Skeletal muscle tissue (tissue), 4 donors: ENCODE measurements around the gene NFATC1. TPM values are rescaled to one million over a fixed set of nuclear protein-coding genes. Genes with fewer than 3 reads are reported as not detected.
A peak's percentile ranks its signal among the peaks of the same experiment; 100 is the strongest.

Experiments
- H3K27ac ChIP-seq: one replicate; pipeline ENCODE4 v1.7.0; 2013; ENCODE audit warnings: mild to moderate bottlenecking, low read depth, low read length, inconsistent platforms
- H3K27me3 ChIP-seq, 3 donors: one replicate each; pipeline ENCODE4 v1.7.0; 2013; ENCODE audit warnings: low read length in 3 of 3; ENCODE audit not compliant: control insufficient read depth in 3 of 3, insufficient read depth in 3 of 3
- H3K36me3 ChIP-seq, 3 donors: one replicate each; pipeline ENCODE4 v1.7.0; 2013; ENCODE audit warnings: low read length in 3 of 3; ENCODE audit not compliant: control insufficient read depth in 3 of 3, insufficient read depth in 3 of 3
- H3K4me1 ChIP-seq, 3 donors: one replicate each; pipeline ENCODE4 v1.7.0; 2013; ENCODE audit warnings: low read length in 3 of 3, mild to moderate bottlenecking in 3 of 3; ENCODE audit not compliant: control insufficient read depth in 3 of 3, insufficient read depth in 3 of 3
- H3K4me3 ChIP-seq, 3 donors: one replicate each; pipeline ENCODE4 v1.7.0; 2013; ENCODE audit warnings: low read length in 3 of 3
- H3K9ac ChIP-seq, 3 donors: one replicate each; pipeline ENCODE4 v1.7.0; 2013; ENCODE audit warnings: low read length in 3 of 3, mild to moderate bottlenecking in 3 of 3, moderate library complexity in 2 of 3, low read depth in 1 of 3
- H3K9me3 ChIP-seq, 3 donors: one replicate each; pipeline ENCODE4 v1.7.0; 2013; ENCODE audit warnings: low read length in 3 of 3; ENCODE audit not compliant: control insufficient read depth in 3 of 3
- total RNA-seq: library from RNA; depleted of rRNA; stranded (reverse); fragments of >200 nt; gene quantifications from one replicate; pipeline ENCODE4 v1.2.3, GENCODE V29; 2014
- donor health status: Osteomylitis.

Gene NFATC1
- total RNA-seq, 1 donor from 2014 or later: 10.4 TPM

DNA sequence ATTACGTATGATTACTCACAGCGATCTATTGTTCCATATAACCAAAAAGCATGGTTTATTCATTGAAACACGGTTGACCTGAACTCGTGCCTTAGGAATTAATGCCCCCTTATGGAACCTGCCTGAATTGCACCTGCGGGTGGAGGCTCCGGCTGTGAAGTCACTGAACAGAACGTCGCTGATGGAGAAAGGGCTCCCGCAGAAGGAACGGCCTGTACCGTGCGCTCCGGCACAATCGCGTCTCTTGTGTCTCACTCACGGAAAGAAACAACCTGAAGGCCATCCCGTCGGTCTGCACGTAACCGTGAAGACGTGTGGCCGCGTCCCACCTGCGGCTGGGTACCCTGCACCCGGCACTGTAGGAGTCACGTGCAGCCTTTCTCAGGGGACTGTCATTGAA, 133.1 kb downstream of the NFATC1 start:
- Histone ChIP-seq H3K4me1 (peaks cover 10 to 13% (median 12%) of the 10 kb centered on the region in 3 donors), H3K4me3 (no peak overlapping the region), H3K36me3 (peaks cover 12 to 15% (median 12%) of the 10 kb centered on the region in 3 donors), H3K27ac (no peak overlapping the region), H3K27me3 (peaks cover 0 to 12% (median 9%) of the 10 kb centered on the region in 3 donors), H3K9ac (no peak overlapping the region), H3K9me3 (no peaks in the 10 kb centered on the region)

DNA sequence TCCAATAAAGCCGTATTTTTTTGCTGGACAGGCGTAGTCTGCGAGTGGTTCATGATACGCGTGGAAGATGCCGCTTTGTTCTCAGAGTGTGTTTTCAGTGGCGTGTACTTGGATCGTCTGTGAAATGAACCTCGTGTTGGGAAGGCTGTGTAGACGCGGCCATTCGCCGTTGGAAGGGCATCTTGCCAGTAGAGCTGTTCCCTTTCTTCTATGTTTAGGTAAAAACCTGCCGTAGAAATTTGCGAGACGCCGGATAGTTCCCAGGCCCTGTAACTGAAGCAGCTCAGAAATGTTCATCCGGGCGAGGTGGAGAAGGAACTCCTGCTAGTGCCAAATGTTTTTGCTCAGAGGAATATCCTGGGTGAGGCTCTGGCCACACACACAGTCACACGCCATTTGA, 133.6 kb downstream of the NFATC1 start:
- H3K4me3 ChIP-seq: no peak overlapping the region
- H3K9ac ChIP-seq: no peak overlapping the region
- H3K27me3 ChIP-seq: peaks cover 0 to 12% (median 9%) of the 10 kb centered on the region in 3 donors
- H3K27ac ChIP-seq: no peak overlapping the region
- H3K36me3 ChIP-seq: peaks cover 12 to 15% (median 12%) of the 10 kb centered on the region in 3 donors
- H3K4me1 ChIP-seq: peaks cover 10 to 13% (median 12%) of the 10 kb centered on the region in 3 donors
- no peaks in the 10 kb centered on the region for H3K9me3 ChIP-seq

DNA sequence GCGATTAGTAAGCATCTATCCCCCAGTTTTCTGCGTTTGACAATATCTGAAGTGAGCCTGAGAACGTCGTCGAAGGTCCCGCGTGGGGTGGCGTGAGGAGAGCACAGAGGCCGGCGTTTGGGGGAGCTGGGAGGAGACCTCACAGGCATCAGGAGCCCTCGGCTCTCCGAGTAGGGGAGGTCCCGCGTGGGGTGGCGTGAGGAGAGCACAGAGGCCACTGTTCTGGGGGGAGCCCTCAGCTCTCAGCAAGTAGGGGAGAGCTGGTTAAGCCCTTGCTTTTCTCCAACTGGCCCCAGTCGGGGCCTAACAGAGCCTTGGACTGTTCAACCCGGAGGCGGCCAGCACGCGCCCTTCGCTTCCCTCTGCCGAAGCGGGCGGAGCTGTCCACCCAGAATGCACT, 134.3 kb downstream of the NFATC1 start:
- peaks cover 0 to 12% (median 9%) of the 10 kb centered on the region in 3 donors for H3K27me3 ChIP-seq
- H3K4me1 ChIP-seq: peaks cover 10 to 13% (median 12%) of the 10 kb centered on the region in 3 donors
- H3K9me3 ChIP-seq: no peaks in the 10 kb centered on the region
- H3K27ac ChIP-seq: no peak overlapping the region
- H3K4me3 ChIP-seq: no peak overlapping the region
- H3K9ac ChIP-seq: no peak overlapping the region
- H3K36me3 ChIP-seq: peaks cover 12 to 15% (median 12%) of the 10 kb centered on the region in 3 donors

DNA sequence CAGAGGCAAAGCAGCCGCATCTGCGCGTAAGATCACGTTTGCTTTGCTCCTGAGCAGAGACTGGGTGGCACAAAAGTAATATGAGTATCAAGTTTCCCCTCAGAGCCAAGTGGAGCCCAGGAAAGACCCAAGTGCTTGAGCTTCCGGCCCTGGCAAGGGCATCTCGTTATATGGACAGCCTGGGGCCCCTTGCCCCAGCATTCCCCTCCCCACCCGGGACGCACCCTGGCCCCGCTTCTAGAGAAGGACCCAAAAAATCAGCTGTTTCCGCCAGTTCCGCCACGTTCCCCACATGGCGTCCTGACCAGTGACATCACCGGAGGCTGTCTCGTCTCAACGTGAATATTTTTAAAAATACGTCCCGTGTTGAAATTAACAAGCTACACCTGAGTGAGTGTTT, 135.1 kb downstream of the NFATC1 start:
- Histone ChIP-seq H3K36me3 (peaks cover 12 to 15% (median 12%) of the 10 kb centered on the region in 3 donors), H3K4me3 (no peak overlapping the region), H3K27ac (no peak overlapping the region), H3K4me1 (peaks cover 6 to 10% (median 7%) of the 10 kb centered on the region in 3 donors), H3K9ac (no peak overlapping the region), H3K9me3 (no peaks in the 10 kb centered on the region), H3K27me3 (peaks cover 0 to 12% (median 9%) of the 10 kb centered on the region in 3 donors)

DNA sequence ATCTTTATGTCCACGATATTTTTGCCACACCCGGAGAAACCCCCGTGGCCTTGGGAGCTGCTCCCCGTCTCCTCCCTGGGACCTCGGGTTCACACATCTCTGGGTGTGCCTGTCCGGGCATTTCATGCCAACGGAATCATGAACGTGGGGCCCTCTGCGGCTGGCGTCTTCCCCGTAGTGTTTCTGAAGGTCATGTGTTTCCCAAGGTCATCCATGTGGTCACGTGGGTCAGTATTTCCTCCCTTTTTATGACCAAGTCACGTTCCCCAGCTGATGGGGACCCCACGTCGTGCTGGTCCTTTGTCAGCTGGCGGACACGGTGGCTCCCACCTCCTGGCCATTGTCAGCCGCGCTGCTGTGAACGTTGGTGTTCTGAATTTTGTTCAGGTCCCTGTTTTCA, 135.7 kb downstream of the NFATC1 start:
- Histone ChIP-seq H3K36me3 (peaks cover 12 to 15% (median 12%) of the 10 kb centered on the region in 3 donors), H3K4me1 (peaks cover 0 to 5% (median 2%) of the 10 kb centered on the region in 3 donors), H3K9ac (no peak overlapping the region), H3K9me3 (no peaks in the 10 kb centered on the region), H3K4me3 (no peak overlapping the region), H3K27me3 (peaks cover 0 to 12% (median 9%) of the 10 kb centered on the region in 3 donors), H3K27ac (no peak overlapping the region)

DNA sequence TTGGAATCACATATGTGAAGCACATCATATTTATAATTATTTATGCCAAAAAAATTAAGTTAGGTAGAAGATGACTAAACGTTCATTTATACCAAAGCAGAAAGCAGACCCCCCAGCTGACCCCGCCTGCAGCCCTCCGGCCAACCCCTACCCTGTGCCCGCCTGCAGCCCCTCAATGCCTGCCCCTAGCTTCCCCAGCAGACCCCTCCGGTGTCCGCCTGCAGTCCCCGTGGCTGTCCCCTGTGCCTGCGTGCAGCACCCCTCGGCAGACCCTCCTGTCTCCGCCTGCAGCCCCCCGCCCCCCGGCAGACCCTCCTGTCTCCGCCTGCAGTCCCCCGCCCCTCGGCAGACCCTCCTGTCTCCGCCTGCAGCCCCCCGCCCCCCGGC, 136.2 kb downstream of the NFATC1 start:
- Histone ChIP-seq H3K27ac (no peak overlapping the region), H3K36me3 (peaks cover 12 to 15% (median 12%) of the 10 kb centered on the region in 3 donors), H3K4me3 (no peak overlapping the region), H3K9me3 (no peaks in the 10 kb centered on the region), H3K4me1 (peaks cover 0 to 4% (median 0%) of the 10 kb centered on the region in 3 donors), H3K9ac (no peak overlapping the region), H3K27me3 (peaks cover 0 to 12% (median 9%) of the 10 kb centered on the region in 3 donors)

DNA sequence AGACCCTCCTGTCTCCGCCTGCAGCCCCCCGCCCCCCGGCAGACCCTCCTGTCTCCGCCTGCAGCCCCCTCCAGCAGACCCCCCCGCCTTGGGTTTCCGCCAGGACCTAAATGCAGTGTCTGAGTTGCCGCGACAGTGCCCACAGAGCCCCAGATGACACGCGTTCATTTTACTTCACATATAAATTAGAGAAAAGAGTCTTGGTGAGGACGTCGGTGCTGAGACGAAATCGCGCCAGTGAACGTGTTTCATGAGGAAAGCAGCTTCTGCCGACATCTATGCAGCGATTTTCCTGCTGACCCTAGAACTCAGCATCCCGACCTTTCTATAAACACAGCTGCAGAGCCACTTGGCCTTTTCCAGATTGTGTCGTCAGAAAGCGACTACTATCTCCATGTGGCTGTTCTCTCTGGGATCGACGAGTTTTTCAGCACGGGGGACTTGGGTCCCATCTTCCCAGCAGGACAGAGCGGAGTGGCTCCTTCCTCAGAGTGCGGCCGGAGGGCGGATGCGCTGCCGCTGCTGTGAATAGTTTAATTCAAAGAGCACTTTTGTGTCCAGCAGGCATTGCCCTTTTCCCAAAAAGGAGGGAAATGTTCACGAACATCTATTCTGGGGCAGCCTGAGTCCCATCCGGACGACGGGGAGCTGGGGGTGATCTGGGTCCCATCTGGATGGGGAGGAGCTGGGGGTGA, 136.7 kb downstream of the NFATC1 start:
- Histone ChIP-seq H3K36me3 (peaks cover 9 to 15% (median 12%) of the 10 kb centered on the region in 3 donors), H3K27ac (no peak overlapping the region), H3K4me1 (peaks cover 0 to 4% (median 0%) of the 10 kb centered on the region in 3 donors), H3K9me3 (no peaks in the 10 kb centered on the region), H3K4me3 (no peak overlapping the region), H3K27me3 (peaks cover 0 to 12% (median 9%) of the 10 kb centered on the region in 3 donors), H3K9ac (peak overlapping the region in 1 of 3 donors; percentile 40)

DNA sequence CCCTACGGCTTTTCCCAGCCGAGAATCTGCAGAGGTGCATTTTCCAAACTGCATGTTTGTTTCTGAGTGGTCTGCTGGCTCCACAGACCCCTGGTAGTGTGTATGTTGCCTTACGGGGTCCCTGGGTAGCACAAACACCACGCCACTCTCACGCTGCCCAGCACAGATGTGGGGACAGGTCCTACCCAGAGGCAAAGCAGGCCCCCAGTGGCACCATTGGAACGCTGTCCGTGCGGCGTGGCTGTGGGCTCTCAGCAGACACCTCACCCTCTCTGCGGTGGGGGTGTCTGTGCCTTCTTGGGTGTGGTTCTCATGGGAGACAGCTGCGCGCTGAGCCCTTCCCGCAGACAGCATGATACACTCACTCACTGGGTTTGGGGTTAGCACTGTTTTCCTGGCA, 137.4 kb downstream of the NFATC1 start:
- Histone ChIP-seq H3K4me1 (peaks cover 0 to 4% (median 0%) of the 10 kb centered on the region in 3 donors), H3K4me3 (no peak overlapping the region), H3K27me3 (peaks cover 0 to 12% (median 9%) of the 10 kb centered on the region in 3 donors), H3K27ac (no peak overlapping the region), H3K9me3 (no peaks in the 10 kb centered on the region), H3K9ac (peak overlapping the region in 1 of 3 donors; percentile 40), H3K36me3 (peaks cover 2 to 9% (median 5%) of the 10 kb centered on the region in 3 donors)

DNA sequence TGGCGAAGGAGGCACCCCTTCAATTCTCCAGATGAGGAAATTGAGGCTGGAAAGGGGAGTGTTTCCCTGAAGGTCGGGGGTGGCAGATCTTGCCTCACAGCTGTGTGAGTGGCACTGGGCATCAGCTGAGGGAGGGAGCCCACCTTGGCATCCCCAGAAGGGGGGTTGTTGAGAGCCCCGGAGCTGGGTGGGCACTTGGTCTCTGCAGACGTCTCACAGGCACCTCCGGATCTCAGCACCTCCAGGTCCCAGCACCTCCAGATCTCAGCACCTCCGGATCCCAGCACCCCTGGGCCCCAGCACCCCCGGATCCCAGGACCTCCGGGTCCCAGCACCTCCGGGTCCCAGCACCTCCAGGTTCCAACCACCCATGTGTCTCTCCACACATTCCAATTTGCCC, 137.9 kb downstream of the NFATC1 start:
- Histone ChIP-seq H3K9me3 (no peaks in the 10 kb centered on the region), H3K36me3 (peaks cover 0 to 7% (median under 1%) of the 10 kb centered on the region in 3 donors), H3K27ac (no peak overlapping the region), H3K27me3 (peaks cover 0 to 12% (median 9%) of the 10 kb centered on the region in 3 donors), H3K9ac (no peak overlapping the region), H3K4me3 (no peak overlapping the region), H3K4me1 (peaks cover 0 to 4% (median 0%) of the 10 kb centered on the region in 3 donors)

DNA sequence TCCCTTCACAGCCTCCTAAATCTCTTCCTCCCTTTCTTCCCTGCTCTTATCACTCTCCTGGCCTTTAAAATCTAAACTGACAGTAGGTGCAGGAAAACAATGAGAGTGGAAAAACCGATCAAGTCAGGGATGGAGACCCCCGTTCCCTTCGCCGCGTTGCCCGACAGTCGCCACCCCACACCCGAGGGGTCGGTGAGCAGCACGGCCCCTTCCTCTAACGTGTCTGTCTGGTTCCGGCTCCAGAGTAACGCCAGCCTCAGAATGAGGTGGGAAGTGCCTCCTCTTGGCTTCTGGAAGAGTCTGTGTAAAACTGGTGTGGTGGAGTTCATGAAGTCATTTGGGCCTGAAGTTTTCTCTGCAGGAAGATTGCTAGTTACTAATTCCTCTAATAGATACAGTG, 138.6 kb downstream of the NFATC1 start:
- Histone ChIP-seq H3K27me3 (peaks cover 0 to 12% (median 9%) of the 10 kb centered on the region in 3 donors), H3K4me1 (peaks cover 0 to 4% (median 0%) of the 10 kb centered on the region in 3 donors), H3K27ac (no peak overlapping the region)

More for the DNA sequence above, 138.6 kb downstream of the NFATC1 start:
- Histone ChIP-seq H3K9me3 (no peaks in the 10 kb centered on the region), H3K4me3 (no peak overlapping the region), H3K9ac (no peak overlapping the region), H3K36me3 (peaks cover 0 to 3% (median 0%) of the 10 kb centered on the region in 3 donors)
